ENCODE data around the gene CD300LG.
"Not testable (repeated sequence)": the region's sequence is repeated elsewhere in the genome, so short reads cannot be mapped to it uniquely, and the experiment has no call there.

The CD300LG gene

DNA sequence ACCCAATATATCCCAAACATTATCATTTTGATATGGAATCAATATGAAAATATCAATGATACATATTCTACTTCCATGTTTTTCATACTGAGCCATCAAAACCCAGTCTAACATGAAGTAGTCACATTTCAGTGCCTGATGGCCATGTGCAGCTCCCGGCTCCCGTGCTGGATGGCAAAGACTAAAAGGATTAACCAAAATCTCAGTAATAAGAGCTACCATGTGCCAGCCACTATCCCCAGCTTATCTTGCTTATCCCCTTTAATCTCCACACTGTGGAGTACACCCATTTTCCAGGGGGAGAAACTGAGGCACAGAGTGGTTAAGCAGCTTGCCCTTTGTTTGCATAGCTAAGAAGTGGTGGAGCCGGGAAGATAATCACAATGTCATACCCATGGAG lies 9.2 kb downstream of the CD300LG start:
- DNase-seq, result no peak

DNA sequence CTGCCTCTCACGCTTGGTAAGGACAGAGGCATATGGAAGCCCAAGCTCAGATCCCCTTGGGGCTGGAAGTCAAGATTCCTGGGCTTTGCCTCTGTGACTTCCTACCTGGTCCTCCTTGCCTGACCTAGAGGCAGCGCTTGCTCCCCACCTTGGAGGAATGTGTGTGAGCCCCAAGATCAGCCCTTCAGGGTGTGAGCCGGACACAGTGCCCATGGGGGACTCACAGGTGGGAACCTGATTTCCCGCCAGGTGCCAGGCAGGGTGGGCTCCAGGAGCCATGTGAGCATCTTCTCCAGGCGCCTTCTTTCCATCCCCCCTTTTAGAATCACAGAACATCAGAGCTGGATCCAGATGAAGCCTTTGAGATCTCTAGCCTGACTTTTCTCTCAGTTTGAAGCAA lies 10.2 kb downstream of the CD300LG start:
- no peak for DNase-seq

GRCh38 chr17:43857957-43858600 lies 11.1 kb downstream of the CD300LG start:
- DNase-seq, result no peak

- DNase-seq, result no peak
Observed at GRCh38 chr17:43860077-43860725, 13.2 kb downstream of the CD300LG start.

DNA sequence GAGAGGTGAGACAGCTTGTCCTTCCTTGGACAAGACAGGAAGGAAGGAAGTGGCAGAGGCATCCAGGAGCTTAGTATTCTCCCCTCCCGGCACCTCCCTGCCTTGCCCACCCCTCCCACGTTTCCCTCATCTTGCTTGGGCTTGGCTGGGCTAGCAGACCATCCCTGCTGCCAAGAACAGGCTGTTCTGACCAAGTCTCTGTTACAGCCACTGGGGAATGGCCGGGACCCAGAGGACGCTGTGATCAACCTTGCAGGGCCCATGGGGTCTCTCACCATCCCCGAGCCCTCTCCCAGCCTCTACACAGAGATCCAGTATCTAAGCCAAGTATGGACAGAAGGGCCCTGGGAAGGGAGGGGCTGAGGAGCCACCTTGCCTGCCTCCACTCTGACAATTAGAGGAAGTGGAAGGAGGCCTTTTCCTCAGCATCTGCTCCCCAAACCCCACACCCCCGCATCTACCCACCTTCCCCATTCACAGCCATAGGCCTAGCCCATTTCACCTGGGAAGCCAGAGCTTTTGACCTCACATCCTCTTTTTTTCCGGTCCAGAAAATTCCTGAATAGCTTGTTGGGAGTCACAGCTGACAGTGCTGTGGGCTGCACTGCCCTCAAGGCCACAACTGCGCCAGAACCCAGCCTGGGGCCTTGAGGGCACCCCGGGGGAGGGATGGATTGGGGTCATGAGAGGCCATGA lies 14.1 kb downstream of the CD300LG start:
- DNase-seq, result no peak

DNA sequence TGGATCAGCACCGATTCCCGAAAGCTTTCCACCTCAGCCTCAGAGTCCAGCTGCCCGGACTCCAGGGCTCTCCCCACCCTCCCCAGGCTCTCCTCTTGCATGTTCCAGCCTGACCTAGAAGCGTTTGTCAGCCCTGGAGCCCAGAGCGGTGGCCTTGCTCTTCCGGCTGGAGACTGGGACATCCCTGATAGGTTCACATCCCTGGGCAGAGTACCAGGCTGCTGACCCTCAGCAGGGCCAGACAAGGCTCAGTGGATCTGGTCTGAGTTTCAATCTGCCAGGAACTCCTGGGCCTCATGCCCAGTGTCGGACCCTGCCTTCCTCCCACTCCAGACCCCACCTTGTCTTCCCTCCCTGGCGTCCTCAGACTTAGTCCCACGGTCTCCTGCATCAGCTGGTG lies 15.0 kb downstream of the CD300LG start:
- no peak for DNase-seq

- no peak for DNase-seq
Observed at GRCh38 chr17:43864161-43864984, 17.4 kb downstream of the CD300LG start.

DNA sequence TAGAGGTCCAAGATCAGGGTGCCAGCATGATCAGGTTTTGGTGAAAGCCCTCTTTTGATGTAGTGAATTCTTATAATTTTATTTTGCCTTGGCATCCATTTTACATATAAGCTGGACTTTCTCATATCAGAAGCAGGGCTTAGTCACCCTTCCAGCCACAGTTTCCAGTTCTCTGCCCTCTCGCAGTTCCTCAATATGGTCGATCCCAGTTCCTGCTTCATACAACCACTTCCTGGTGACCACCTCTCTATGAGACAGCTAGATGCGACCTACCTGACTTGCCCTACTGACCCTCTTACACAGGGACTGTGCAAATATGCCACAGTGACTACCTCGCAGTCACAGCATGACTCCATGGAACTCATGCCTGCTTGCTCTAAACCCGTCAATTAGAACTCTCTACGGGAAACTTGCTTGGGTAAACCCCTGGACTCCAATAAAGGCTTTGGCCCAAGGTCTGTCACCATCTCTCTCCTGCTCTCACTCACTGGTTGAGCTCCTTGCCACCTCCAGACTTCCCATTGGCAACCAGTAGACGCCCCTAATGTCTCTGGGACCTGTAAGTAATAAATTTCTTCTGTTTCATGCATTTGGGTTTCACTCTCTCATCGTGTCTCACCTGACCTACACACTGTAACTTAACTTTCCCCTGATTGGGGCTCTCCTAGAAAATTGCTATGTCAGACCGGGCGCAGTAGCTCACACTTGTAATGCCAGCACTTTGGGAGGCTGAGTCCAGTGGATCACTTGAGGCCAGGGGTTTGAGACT lies 21.4 kb downstream of the CD300LG start:
- DNase-seq, result no peak

DNA sequence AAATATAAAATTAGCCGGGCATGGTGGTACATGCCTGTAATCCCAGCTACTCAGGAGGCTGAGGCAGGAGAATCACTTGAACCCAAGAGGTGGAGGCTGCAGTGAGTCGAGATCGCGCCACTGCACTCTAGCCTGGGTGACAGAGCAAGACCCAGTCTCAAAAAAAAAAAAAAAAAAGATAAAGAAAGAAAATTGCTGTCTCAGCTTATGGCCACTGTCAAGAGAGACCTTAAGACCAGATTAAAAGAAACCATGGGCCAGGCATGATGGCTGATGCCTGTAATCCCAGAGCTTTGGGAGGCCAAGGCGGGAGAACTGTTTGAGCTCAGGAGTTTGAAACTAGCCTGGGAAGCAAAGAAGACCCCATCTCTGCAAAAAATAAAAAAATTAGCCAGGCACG lies 22.1 kb downstream of the CD300LG start:
- DNase-seq, result not testable (repeated sequence)

DNA sequence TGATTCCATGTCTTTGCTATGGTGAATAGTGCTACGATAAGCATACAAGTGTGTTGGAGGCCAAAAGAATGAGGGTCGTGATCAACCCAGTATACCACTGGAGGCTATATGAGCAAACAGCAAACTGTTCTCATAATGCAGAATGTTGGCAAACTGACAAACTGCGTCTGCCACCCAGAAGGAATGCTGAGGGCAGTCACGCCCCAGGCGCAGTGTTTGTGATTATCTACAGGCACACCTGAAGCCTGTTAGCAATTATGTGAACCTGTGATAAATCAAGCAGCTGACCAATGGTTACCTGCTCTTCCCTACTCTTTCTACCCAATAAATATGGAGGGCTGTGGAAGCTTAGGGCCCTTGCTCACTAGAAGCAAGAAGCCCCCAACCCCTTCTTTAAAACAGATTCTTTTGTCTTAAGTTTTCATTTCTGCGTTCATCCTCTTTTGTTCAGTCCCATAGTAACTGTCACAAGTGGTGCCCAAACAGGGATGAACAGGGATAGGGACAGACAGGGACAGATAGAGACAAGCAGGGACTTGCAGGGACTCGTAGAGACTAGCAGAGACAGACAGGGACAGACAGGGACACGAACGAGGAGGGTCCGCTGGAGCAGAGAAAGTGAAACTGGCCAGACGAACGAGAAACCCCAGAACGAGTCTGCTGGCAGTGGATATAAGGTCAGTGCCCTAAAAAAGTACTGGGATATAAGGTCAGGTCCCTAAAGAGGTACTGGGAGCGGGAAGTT lies 25.1 kb downstream of the CD300LG start:
- DNase-seq, result no peak

GRCh38 chr17:43873091-43873490 lies 26.1 kb downstream of the CD300LG start:
- no peak for DNase-seq

DNA sequence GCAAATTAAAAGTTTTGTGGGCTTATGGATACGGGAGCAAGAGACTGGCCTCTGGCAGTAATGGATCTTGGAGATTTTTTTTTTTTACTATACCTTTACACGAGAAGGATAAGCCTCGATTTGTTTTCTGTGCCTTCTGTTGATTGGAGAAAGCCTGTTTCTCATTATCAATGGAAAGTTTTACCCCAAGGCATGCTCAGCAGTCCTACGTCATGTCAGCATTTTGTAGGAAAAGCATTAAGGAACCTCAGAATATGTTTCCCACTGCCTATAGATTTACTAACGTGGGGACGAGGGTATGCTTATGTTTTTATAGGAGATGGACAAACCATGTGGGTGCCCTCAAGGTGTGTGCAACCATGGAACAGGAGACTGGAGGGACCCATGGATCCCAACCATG lies 26.8 kb downstream of the CD300LG start:
- DNase-seq, result no peak

DNA sequence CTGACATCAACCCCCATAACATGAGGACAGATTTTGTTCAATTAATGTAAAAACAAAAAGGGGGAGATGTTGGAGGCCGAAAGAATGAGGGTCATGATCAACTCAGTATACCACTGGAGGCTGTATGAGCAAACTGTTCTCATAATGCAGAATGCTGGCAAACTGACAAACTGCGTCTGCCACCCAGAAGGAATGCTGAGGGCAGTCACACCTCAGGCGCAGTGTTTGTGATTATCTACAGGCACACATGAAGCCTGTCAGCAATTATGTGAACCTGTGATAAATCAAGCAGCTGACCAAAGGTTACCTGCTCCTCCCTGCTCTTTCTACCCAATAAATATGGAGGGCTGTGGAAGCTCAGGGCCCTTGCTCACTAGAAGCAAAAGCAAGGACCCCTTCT lies 27.3 kb downstream of the CD300LG start:
- DNase-seq, result no peak

- no peak for DNase-seq
Observed at GRCh38 chr17:43875476-43876147, 28.6 kb downstream of the CD300LG start.

DNA sequence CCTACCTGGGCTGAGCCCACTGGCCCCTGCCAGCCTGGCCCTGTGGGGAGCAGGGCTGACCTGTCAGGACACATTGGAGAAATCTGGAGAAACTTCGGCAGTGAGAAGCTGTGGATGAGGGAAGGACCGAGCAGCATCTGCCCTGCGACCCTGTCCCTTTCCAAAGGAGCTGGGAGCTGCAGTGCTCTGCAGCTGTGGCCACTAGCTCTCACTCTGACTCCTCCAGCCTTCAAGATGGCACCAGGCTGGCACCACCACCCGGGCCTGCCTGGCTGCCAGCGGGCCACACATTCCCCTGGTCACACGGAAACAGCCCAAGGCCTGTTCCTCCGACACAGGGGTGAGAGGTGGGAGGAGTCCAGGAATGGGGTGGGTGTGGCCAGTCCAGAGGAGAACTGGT lies 30.1 kb downstream of the CD300LG start:
- DNase-seq, result no peak

DNA sequence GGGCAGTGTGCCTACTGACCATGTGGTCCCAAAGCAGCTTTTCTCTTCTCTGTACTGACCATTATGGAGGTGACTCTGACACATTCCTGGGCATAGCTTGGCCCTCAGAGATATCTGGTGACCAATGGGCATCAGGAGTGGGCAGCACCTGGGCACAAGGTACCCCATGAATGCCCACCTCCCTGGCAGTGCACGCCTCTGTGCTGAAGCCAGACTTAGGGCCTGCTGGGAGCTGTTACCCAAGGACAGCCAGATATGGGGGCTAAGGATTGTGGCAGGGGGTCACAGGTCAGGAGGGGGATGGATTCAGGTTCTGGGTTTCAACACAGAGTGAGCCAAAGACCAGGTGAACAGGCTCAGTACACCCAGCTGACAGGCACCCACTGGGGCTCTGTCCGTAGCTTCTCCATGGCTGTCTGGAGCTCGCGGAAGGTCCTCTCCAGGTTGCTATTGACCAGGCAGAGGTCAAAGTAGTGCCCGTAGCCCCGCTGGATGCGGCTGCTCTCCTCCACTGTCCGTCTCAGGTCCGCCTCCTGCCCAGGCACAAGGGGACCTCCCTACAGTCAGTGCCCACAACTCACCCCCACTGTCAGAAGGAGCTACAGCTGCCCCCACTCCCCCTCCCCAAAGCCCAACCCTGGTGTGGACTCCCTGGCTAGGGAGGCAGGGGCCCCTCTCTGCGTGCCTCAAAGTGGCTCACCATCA lies 30.6 kb downstream of the CD300LG start:
- no peak for DNase-seq

- peak; percentile 41 to 66 (median 53) for DNase-seq
Observed at GRCh38 chr17:43878260-43879175, 31.5 kb downstream of the CD300LG start.

DNA sequence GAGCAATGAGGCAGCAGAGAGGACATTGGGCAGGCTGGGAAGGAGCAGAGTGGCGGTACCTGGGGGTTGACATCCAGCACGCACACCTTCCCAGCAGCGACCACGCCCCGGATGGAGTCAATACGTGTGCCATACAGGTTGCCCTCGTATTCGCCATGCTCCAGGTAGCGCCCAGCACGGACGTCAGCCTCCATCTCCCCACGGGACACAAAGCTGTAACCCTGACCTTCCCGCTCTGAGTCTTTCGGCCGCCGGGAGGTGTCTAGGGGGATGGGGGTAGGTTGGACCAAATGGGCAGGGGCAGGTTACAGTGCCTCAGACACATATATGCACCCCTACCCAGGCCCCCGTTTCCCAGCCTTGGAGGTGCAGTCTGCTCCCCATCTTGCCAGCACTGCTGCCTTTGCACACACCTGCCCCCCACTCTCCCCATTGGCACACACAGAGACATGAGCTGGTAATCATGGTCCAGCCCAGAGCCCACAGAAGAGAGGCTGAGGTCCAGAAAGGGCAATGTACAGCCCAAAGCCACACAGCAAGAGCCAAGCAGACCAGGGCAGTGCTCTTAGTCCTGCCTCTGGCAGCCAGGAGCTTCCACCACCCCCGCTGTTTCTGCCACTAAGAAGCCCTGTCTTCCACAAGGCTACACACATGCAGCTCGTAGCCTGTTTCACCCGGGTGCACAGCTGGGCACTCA lies 32.9 kb downstream of the CD300LG start:
- DNase-seq, result no peak
